ENCODE results near the gene TMEM45A. TPM values are rescaled to one million over a fixed set of nuclear protein-coding genes. Genes with fewer than 3 reads are reported as not detected.

The TMEM45A gene
- total and polyA plus RNA-seq, 2 donors (not counting 3 experiments of a cell fraction or from before 2014, with no cell fraction given): 5.6 to 8.6 TPM

DNA sequence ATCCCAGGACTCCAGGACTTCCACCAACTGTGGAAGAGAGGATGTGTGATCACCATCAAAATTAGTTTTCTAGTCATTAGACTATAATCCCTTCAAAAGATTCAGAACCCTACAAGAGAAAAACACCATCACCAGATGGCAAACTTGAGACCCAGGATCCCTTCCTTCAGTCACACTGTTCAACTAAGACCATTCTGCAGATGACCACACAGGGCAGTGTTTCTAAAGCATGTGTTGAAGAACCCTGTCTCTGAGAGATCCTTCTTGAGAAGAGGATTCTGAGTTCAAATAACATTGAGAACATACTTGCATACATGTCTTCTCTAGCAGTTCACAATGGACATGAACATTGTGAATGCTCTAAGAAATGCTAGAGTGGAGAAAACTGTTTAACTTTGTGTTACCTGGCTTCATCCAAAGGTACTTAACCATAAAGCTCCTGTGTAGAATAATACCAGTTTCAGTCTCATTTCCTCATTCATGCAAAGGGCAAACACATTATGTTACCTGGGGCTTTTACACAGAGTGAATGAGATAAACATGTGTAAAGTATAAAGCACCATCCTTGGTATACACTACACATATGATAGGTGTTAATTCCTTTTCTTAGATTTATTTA, 114.6 kb downstream of the TMEM45A start:
- Histone ChIP-seq H3K79me2 (ENCODE audit: control insufficient read depth, insufficient read depth, low read length) (no peaks in the 10 kb centered on the region), H3K27ac (ENCODE audit: insufficient read depth, low read depth, low read length) (no peak overlapping the region), H2AFZ (ENCODE audit: low read depth, low read length) (no peak overlapping the region), H3K9ac (replicated peaks; ENCODE audit: extremely low read depth, insufficient read depth, low read length) (no peak overlapping the region), H4K20me1 (replicated peaks; ENCODE audit: control insufficient read depth, extremely low read depth, insufficient read depth, low read length) (no peaks in the 10 kb centered on the region), H3K27me3 (ENCODE audit: control insufficient read depth in 2 of 2, insufficient read depth in 2 of 2, low read length in 2 of 2) (peaks cover 6 to 15% of the 10 kb centered on the region in 2 experiments), H3K9me3 (replicated peaks; ENCODE audit: control insufficient read depth, insufficient read depth, low read length) (no peaks in the 10 kb centered on the region), H3K36me3 (ENCODE audit: control insufficient read depth in 2 of 2, extremely low read depth in 1 of 2, insufficient read depth in 2 of 2, low read length in 2 of 2) (no peaks in the 10 kb centered on the region), H3K4me3 (replicated peaks in 1 of 3; ENCODE audit: insufficient read depth in 1 of 3, low read depth in 1 of 3, low read length in 3 of 3) (no peak overlapping the region), H3K9me1 (replicated peaks; ENCODE audit: control insufficient read depth, extremely low read depth, insufficient read depth, low read length) (no peaks in the 10 kb centered on the region), H3K4me2 (ENCODE audit: insufficient read depth, low read length) (no peak overlapping the region), H3K4me1 (ENCODE audit: control insufficient read depth, extremely low read depth, insufficient read depth, low read length) (no peaks in the 10 kb centered on the region)
- no peak for DNase-seq (ENCODE audit: low read depth, low spot score)
- dilution Hi-C loops (cut with MboI; ENCODE audit: extremely low pct_ligation_motif_present, low sequenced_read_pairs): no loop called here
- ChIA-PET CTCF (no interaction called here), POLR2A (no interaction called here)
- intact Hi-C loops (cut with micrococcal nuclease): no loop called here
- no TSS peak for BruUV-seq (replicated peaks)
- no peak for FAIRE-seq
- TF ChIP-seq POLR2AphosphoS5 (IDR thresholded peaks at IDR 0.05; ENCODE audit: insufficient read depth, low read depth, low read length): no peak
- TF ChIP-seq POLR2A (IDR thresholded peaks at IDR 0.05; ENCODE audit: low read depth, low read length): no peak
- TF ChIP-seq, protein P1, sequence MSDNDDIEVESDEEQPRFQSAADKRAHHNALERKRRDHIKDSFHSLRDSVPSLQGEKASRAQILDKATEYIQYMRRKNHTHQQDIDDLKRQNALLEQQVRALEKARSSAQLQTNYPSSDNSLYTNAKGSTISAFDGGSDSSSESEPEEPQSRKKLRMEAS (IDR thresholded peaks at IDR 0.05; ENCODE audit: insufficient read depth, insufficient read length): no peak
- TF ChIP-seq EZH2 (IDR thresholded peaks at IDR 0.05; ENCODE audit: borderline replicate concordance, low read depth, low read length, severe bottlenecking): no peak
- TF ChIP-seq, protein P2, sequence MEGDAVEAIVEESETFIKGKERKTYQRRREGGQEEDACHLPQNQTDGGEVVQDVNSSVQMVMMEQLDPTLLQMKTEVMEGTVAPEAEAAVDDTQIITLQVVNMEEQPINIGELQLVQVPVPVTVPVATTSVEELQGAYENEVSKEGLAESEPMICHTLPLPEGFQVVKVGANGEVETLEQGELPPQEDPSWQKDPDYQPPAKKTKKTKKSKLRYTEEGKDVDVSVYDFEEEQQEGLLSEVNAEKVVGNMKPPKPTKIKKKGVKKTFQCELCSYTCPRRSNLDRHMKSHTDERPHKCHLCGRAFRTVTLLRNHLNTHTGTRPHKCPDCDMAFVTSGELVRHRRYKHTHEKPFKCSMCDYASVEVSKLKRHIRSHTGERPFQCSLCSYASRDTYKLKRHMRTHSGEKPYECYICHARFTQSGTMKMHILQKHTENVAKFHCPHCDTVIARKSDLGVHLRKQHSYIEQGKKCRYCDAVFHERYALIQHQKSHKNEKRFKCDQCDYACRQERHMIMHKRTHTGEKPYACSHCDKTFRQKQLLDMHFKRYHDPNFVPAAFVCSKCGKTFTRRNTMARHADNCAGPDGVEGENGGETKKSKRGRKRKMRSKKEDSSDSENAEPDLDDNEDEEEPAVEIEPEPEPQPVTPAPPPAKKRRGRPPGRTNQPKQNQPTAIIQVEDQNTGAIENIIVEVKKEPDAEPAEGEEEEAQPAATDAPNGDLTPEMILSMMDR (IDR thresholded peaks at IDR 0.05; ENCODE audit: extremely low read depth in 1 of 2, insufficient read depth in 1 of 2, low read depth in 1 of 2, low read length in 2 of 2): no peak
- no peak for TF ChIP-seq MYC (IDR thresholded peaks at IDR 0.05; ENCODE audit: low read depth, low read length)
- TF ChIP-seq JUN (IDR thresholded peaks at IDR 0.05; ENCODE audit: borderline replicate concordance, insufficient read depth, insufficient read length, low read depth): no peak
- TF ChIP-seq FOS (IDR thresholded peaks at IDR 0.05; ENCODE audit: borderline replicate concordance, insufficient read depth, low read length): no peak
- no peak for TF ChIP-seq GATA2 (IDR thresholded peaks at IDR 0.05; ENCODE audit: insufficient read depth, insufficient read length, low read depth, low read length)
